Thyroid gland (tissue), 4 donors: ENCODE data around the gene CCDC38. TPM values are rescaled to one million over a fixed set of nuclear protein-coding genes. Genes with fewer than 3 reads are reported as not detected.

Source experiments
- DNase-seq, 2 donors: peaks; one replicate each; pipeline ENCODE4 v3.0.0-alpha.2; 2019
- H3K27ac ChIP-seq, 3 donors: fragments of 200-600 bp; sonication (generic); 1 replicate in 2 of 3; 2 replicates in 1 of 3; pipeline ENCODE4 v1.5.1; 2016 to 2019; ENCODE audit warnings: mild to moderate bottlenecking in 1 of 3, moderate library complexity in 1 of 3
- H3K27me3 ChIP-seq: fragments of 200-600 bp; sonication (generic); one replicate; pipeline ENCODE4 v1.5.1; 2019
- H3K36me3 ChIP-seq, 2 donors: fragments of 200-600 bp; sonication (generic); one replicate each; pipeline ENCODE4 v1.5.1; 2016 to 2019
- H3K4me1 ChIP-seq, 2 donors: fragments of 200-600 bp; sonication (generic); one replicate each; pipeline ENCODE4 v1.5.1; 2017 to 2019
- H3K4me3 ChIP-seq, 3 donors: fragments of 200-600 bp; sonication (generic); replicated peaks in 1 of 3; 1 replicate in 2 of 3; 2 replicates in 1 of 3; pipeline ENCODE4 v1.5.1; 2016; ENCODE audit warnings: mild to moderate bottlenecking in 1 of 3
- H3K9me3 ChIP-seq: fragments of 200-600 bp; sonication (generic); one replicate; pipeline ENCODE4 v1.5.1; 2017
- POLR2A ChIP-seq, 2 donors: fragments of 450-650 bp; IDR thresholded peaks; one replicate each; pipeline ENCODE4 v1.6.1; 2017; ENCODE audit warnings: antibody characterized with exemption in 2 of 2, mild to moderate bottlenecking in 2 of 2, moderate library complexity in 1 of 2
- WGBS, 2 donors: methylation state at CpG; one replicate each; pipeline ENCODE4 v1.1.5; 2017; 5-methylcytosine and 5-hydroxymethylcytosine counted together
- intact Hi-C: fragments of 100-400 bp; cut with DNase I; formaldehyde crosslinking; loops from one replicate; pipeline ENCODE4 v1.15.1; 2023
- total RNA-seq, 4 donors: library from RNA; depleted of rRNA; stranded (reverse); fragments of >200 nt; gene quantifications; one replicate each; pipeline ENCODE4 v1.2.3, GENCODE V29; 2016
- TF ChIP-seq, protein P1 (sequence below), 6 experiments: fragments of 200-600 bp in 3 of 6; fragments of 450-650 bp in 3 of 6; sonication (generic) in 3 of 6; IDR thresholded peaks; one replicate each; pipeline ENCODE4 v1.5.1; 2016 to 2019; ENCODE audit warnings: antibody characterized with exemption in 6 of 6, mild to moderate bottlenecking in 2 of 6, inconsistent platforms in 1 of 6, moderate library complexity in 1 of 6

Gene CCDC38
- total RNA-seq, 4 donors from 2014 or later, result 0.67 TPM; not detected in 3

DNA sequence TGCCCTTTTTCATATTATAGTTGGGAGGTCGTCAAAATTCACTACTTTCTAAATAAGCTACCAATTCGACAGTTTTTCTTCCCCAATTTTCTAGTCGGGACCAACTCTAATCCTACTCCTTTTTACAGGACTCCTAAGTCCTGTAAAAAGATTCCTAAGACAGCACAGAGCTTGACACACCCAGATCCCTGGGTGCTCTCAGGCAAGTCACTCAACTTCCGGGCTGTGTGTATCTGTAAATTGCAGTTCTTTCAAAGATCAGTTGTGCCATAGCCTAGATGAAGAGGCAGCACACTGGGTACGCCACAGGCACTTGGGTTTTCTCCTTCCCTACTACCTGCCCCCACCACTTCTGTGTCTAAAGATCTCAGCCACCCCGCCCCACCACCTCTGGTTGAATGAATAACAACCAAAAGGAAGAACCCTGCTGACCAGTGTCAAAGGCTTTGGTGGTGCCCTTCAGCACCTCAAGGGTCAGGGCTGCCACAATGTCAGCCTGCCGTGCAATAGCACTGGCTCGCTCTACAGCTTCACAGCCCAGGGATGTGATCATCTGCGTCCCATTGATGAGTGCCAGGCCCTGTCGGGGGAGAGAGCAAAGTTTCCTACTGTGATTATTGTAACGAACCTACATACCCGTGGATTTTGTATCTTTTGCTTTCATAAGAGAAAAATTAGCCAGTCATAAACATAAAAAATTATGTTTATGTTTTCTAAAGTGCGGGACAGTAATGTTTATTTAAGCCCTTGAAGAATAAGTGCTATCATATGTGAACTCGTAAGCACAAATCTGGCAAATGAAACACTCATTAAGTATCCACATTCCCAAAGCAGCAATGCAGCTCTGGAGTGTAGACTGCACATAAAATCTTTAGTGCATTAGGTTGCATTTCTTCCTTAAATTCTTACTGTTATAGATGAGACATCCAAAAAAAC, 44.5 kb upstream of the CCDC38 start:
- WGBS, 2 donors, result 77 to 79% methylated on average over 14 of the region's 14 CpGs
- Histone ChIP-seq H3K27me3 (no peaks in the 10 kb centered on the region), H3K36me3 (no peaks in the 10 kb centered on the region), H3K9me3 (no peaks in the 10 kb centered on the region), H3K27ac (no peak overlapping the region), H3K4me3 (no peak overlapping the region), H3K4me1 (no peaks in the 10 kb centered on the region)
- intact Hi-C loops, result no loop called here
- DNase-seq, result no peak
- TF ChIP-seq, protein P1, sequence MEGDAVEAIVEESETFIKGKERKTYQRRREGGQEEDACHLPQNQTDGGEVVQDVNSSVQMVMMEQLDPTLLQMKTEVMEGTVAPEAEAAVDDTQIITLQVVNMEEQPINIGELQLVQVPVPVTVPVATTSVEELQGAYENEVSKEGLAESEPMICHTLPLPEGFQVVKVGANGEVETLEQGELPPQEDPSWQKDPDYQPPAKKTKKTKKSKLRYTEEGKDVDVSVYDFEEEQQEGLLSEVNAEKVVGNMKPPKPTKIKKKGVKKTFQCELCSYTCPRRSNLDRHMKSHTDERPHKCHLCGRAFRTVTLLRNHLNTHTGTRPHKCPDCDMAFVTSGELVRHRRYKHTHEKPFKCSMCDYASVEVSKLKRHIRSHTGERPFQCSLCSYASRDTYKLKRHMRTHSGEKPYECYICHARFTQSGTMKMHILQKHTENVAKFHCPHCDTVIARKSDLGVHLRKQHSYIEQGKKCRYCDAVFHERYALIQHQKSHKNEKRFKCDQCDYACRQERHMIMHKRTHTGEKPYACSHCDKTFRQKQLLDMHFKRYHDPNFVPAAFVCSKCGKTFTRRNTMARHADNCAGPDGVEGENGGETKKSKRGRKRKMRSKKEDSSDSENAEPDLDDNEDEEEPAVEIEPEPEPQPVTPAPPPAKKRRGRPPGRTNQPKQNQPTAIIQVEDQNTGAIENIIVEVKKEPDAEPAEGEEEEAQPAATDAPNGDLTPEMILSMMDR (IDR thresholded peaks at IDR 0.05), result no peak
- no peak for TF ChIP-seq POLR2A (IDR thresholded peaks at IDR 0.05)

DNA sequence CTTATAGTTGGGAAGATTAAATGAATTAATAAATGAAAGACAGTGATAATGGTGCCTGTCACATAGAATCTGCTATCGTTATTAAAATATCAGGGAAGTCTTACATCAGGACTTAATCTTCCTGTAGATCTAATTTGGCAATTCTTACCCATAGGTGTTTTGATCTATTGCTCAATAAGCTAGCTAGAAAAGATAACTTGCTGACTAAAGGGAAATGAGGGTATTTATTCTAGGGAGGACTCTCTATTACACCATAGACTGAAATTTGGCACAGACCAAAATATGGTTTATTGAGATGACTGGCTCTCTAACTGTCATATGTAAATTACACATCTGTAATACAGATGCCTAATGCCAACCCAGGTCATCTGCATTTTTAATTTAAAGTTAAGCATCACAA, 42.3 kb upstream of the CCDC38 start:
- H3K9me3 ChIP-seq, result no peaks in the 10 kb centered on the region
- WGBS, 2 donors, result 88 to 98% methylated on average over 1 of the region's 1 CpG
- no peak for TF ChIP-seq POLR2A (IDR thresholded peaks at IDR 0.05)
- TF ChIP-seq, protein P1 (IDR thresholded peaks at IDR 0.05), result no peak
- intact Hi-C loops, result no loop called here
- H3K27me3 ChIP-seq, result no peaks in the 10 kb centered on the region
- DNase-seq, result no peak
- H3K27ac ChIP-seq, result no peak overlapping the region
- H3K36me3 ChIP-seq, result no peaks in the 10 kb centered on the region
- no peak overlapping the region for H3K4me3 ChIP-seq
- H3K4me1 ChIP-seq, result no peaks in the 10 kb centered on the region

DNA sequence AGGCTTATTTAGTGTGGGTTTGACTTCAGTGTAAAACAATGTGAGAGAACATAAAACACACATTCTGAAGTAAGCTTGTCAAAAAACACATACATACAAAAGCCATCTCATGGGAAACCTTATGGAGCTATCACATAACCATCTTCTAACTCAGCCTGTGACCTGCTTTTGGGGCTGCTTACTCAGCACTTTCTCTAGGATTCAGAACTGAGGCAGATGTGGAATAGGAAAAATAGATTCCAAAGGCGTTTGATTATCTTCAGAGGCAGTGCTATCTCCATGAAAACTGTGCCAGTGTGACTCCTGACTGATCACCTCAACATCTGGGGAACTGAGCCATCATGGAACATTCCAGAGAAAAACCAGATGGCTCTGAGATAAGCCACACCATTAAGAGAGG, 40.2 kb upstream of the CCDC38 start:
- H3K27me3 ChIP-seq, result no peaks in the 10 kb centered on the region
- WGBS, 2 donors, result 88 to 96% methylated on average over 1 of the region's 1 CpG
- no peak overlapping the region for H3K4me3 ChIP-seq
- DNase-seq, result no peak
- H3K36me3 ChIP-seq, result no peaks in the 10 kb centered on the region
- H3K4me1 ChIP-seq, result no peaks in the 10 kb centered on the region
- H3K9me3 ChIP-seq, result no peaks in the 10 kb centered on the region
- intact Hi-C loops, result no loop called here
- no peak for TF ChIP-seq POLR2A (IDR thresholded peaks at IDR 0.05)
- TF ChIP-seq, protein P1 (IDR thresholded peaks at IDR 0.05), result no peak
- no peak overlapping the region for H3K27ac ChIP-seq

DNA sequence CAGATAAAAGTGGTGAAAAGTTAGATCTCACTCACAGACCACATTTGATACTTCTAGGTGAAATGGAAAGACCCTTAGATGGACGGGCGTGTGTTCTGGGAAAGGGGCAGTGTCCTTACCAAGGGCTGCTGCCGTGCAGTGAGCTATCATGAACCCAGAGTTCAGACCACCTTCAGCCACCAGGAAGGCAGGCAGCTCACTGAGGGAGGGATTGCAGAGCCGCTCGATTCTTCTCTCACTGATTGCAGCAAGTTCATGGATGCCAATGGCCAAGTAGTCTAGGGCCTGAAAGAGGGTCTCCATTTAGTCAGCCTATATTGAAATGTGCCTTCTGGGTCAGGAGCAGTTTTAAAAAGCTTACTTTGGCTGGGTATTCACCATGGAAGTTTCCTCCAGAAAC, 38.0 kb upstream of the CCDC38 start:
- H3K9me3 ChIP-seq, result no peaks in the 10 kb centered on the region
- H3K27ac ChIP-seq, result no peak overlapping the region
- no peak for TF ChIP-seq POLR2A (IDR thresholded peaks at IDR 0.05)
- TF ChIP-seq, protein P1 (IDR thresholded peaks at IDR 0.05), result no peak
- DNase-seq, result no peak
- intact Hi-C loops, result no loop called here
- H3K4me1 ChIP-seq, result no peaks in the 10 kb centered on the region
- H3K36me3 ChIP-seq, result no peaks in the 10 kb centered on the region
- no peaks in the 10 kb centered on the region for H3K27me3 ChIP-seq
- no peak overlapping the region for H3K4me3 ChIP-seq
- 92 to 93% methylated on average over 5 of the region's 5 CpGs for WGBS, 2 donors

DNA sequence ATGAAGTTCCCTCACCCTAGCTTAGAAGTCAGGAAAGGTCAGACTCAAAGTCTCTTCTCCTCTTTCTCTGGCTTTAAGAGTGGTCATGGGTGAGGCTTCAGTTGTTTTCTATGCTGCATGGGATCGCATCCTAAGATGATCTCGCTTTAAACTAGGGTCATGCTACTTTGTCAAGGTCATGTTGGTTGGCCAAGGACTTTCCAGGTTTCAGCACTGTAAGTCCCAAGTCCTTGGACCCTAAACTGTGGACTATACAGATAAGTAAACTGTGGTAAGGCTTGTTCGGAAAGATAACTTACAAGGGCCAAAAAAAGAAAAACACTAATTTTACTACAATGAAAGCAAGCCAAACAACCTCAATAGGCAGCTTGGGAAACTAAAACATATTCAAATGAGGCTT, 36.4 kb upstream of the CCDC38 start:
- TF ChIP-seq POLR2A (IDR thresholded peaks at IDR 0.05), result no peak
- TF ChIP-seq, protein P1 (IDR thresholded peaks at IDR 0.05), result no peak
- 82 to 93% methylated on average over 3 of the region's 3 CpGs for WGBS, 2 donors
- H3K36me3 ChIP-seq, result no peaks in the 10 kb centered on the region
- no peaks in the 10 kb centered on the region for H3K27me3 ChIP-seq
- no peak overlapping the region for H3K27ac ChIP-seq
- no peak for DNase-seq
- no peak overlapping the region for H3K4me3 ChIP-seq
- intact Hi-C loops, result no loop called here
- H3K4me1 ChIP-seq, result no peaks in the 10 kb centered on the region
- no peaks in the 10 kb centered on the region for H3K9me3 ChIP-seq
